PC-9 (cell line): Measurements from ENCODE around the gene SNAP23. TPM values are rescaled to one million over a fixed set of nuclear protein-coding genes. Genes with fewer than 3 reads are reported as not detected.

Source experiments
- BruUV-seq: library from RNA; stranded (reverse); fragments of 400-500 nt; replicated peaks from 2 replicates; lab custom pipeline; 2021; lab: Mats Ljungman, UMichigan
- CTCF ChIA-PET: fragments of 300-600 bp; sonication (Branson Sonifier 250); formaldehyde crosslinking; loops from one replicate; lab custom pipeline; 2022; ENCODE audit warnings: antibody characterized with exemption; lab: Charles Lee
- POLR2A ChIA-PET: fragments of 300-600 bp; sonication (Branson Sonifier 250); formaldehyde crosslinking; loops from one replicate; lab custom pipeline; 2022; ENCODE audit warnings: antibody characterized with exemption; ENCODE audit not compliant: unreplicated experiment; lab: Charles Lee
- DNase-seq, 2 experiments: peaks; one replicate each; pipeline versions ENCODE4 v3.0.0 to v3.0.0-alpha.2; 2015 to 2022; ENCODE audit warnings: mixed read lengths in 1 of 2
- H2AFZ ChIP-seq: fragments of 200-600 bp; sonication (generic); 2 replicates; pipeline ENCODE4 v1.8.1; 2017; ENCODE audit warnings: antibody characterized with exemption
- H3F3A ChIP-seq: fragments of 200-600 bp; sonication (generic); 2 replicates; pipeline ENCODE4 v1.8.1; 2017; ENCODE audit warnings: antibody characterized with exemption, mild to moderate bottlenecking, low read depth; ENCODE audit not compliant: insufficient read depth
- H3K27ac ChIP-seq: fragments of 200-600 bp; sonication (generic); 2 replicates; pipeline ENCODE4 v1.6.1; 2016; ENCODE audit warnings: mixed run types
- H3K27me3 ChIP-seq: fragments of 200-600 bp; sonication (generic); 2 replicates; pipeline ENCODE4 v1.6.1; 2016; ENCODE audit warnings: low read depth, mixed run types; ENCODE audit not compliant: insufficient read depth
- H3K36me3 ChIP-seq: fragments of 200-600 bp; sonication (generic); 2 replicates; pipeline ENCODE4 v1.6.1; 2016; ENCODE audit warnings: low read depth, mixed run types
- H3K4me1 ChIP-seq: fragments of 200-600 bp; sonication (generic); replicated peaks from 2 replicates; pipeline ENCODE4 v1.6.1; 2016; ENCODE audit warnings: mixed run types; ENCODE audit not compliant: insufficient read depth
- H3K4me2 ChIP-seq: fragments of 200-600 bp; sonication (generic); 2 replicates; pipeline ENCODE4 v1.6.1; 2017; ENCODE audit warnings: mixed run types
- H3K4me3 ChIP-seq: fragments of 200-600 bp; sonication (generic); 2 replicates; pipeline ENCODE4 v1.6.1; 2016; ENCODE audit warnings: mixed run types
- H3K79me2 ChIP-seq: fragments of 200-600 bp; sonication (generic); 2 replicates; pipeline ENCODE4 v1.6.1; 2017; ENCODE audit warnings: low read depth, mixed run types
- H3K9me2 ChIP-seq: fragments of 200-600 bp; sonication (generic); 2 replicates; pipeline ENCODE4 v1.8.1; 2017; ENCODE audit warnings: mild to moderate bottlenecking; ENCODE audit not compliant: insufficient read depth
- H3K9me3 ChIP-seq: fragments of 200-600 bp; sonication (generic); 2 replicates; pipeline ENCODE4 v1.8.1; 2016; ENCODE audit warnings: low read depth; ENCODE audit not compliant: insufficient read depth
- H4K20me1 ChIP-seq: fragments of 200-600 bp; sonication (generic); 2 replicates; pipeline ENCODE4 v1.8.1; 2017; ENCODE audit not compliant: insufficient read depth
- EZH2 ChIP-seq: fragments of 200-600 bp; sonication (generic); IDR thresholded peaks from 2 replicates; pipeline ENCODE4 v1.8.0; 2017; ENCODE audit warnings: antibody characterized with exemption, low read depth
- intact Hi-C: fragments of 100-400 bp; cut with micrococcal nuclease; formaldehyde crosslinking; loops from one replicate; pipeline ENCODE4 v1.10.0; 2022; ENCODE audit not compliant: unreplicated experiment
- total RNA-seq: library from RNA; stranded (reverse); gene quantifications from 2 replicates; pipeline ENCODE4 v1.2.3, GENCODE V29; 2021
- TF ChIP-seq, protein P1 (sequence below): fragments of 200-600 bp; sonication (generic); conservative IDR thresholded peaks from 2 replicates; pipeline ENCODE4 v1.6.1; 2017; ENCODE audit warnings: mixed run types, antibody characterized with exemption, mild to moderate bottlenecking, moderate library complexity

SNAP23 gene
- total RNA-seq, 1 experiment from 2014 or later = 65.8 TPM

DNA sequence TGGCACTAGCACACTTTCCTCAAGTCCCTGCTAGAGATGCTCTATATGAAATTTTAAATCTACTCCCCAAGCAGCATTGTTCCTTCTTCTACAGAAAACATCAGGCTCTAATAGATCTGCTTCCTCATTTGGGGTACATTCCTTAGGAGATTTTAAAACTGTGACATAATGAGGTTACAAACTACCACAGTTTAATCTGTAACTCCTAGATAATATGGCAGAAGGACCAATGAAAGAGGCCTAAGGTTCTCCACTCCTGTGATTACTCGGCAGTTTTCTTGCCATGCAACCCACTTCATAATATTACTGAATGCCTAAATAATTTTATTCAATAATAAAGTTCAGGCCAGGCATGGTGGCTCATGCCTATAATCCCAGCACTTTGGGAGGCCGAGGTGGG is 20.6 kb upstream of the SNAP23 start:
- Histone ChIP-seq H3K4me3 (no peak overlapping the region), H3K4me2 (no peak overlapping the region), H4K20me1 (no peaks in the 10 kb centered on the region), H3K4me1 (no peaks in the 10 kb centered on the region), H2AFZ (no peak overlapping the region), H3K9me2 (no peaks in the 10 kb centered on the region), H3K9me3 (no peaks in the 10 kb centered on the region), H3K27me3 (no peaks in the 10 kb centered on the region), H3K27ac (no peak overlapping the region), H3F3A (no peaks in the 10 kb centered on the region), H3K36me3 (0 out of 2 replicates have a peak, but pooled peaks cover 4% of the 10 kb centered on the region), H3K79me2 (no peaks in the 10 kb centered on the region)
- DNase-seq = no peak
- TF ChIP-seq, protein P1, sequence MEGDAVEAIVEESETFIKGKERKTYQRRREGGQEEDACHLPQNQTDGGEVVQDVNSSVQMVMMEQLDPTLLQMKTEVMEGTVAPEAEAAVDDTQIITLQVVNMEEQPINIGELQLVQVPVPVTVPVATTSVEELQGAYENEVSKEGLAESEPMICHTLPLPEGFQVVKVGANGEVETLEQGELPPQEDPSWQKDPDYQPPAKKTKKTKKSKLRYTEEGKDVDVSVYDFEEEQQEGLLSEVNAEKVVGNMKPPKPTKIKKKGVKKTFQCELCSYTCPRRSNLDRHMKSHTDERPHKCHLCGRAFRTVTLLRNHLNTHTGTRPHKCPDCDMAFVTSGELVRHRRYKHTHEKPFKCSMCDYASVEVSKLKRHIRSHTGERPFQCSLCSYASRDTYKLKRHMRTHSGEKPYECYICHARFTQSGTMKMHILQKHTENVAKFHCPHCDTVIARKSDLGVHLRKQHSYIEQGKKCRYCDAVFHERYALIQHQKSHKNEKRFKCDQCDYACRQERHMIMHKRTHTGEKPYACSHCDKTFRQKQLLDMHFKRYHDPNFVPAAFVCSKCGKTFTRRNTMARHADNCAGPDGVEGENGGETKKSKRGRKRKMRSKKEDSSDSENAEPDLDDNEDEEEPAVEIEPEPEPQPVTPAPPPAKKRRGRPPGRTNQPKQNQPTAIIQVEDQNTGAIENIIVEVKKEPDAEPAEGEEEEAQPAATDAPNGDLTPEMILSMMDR = no peak
- no peak for TF ChIP-seq EZH2
- CTCF ChIA-PET = no interaction called here
- intact Hi-C loops = loop anchor here (5.0 kb wide), 1 partner anchor 408 kb away; no protein-coding TSS in a partner anchor
- BruUV-seq = no TSS peak
- POLR2A ChIA-PET = no interaction called here

DNA sequence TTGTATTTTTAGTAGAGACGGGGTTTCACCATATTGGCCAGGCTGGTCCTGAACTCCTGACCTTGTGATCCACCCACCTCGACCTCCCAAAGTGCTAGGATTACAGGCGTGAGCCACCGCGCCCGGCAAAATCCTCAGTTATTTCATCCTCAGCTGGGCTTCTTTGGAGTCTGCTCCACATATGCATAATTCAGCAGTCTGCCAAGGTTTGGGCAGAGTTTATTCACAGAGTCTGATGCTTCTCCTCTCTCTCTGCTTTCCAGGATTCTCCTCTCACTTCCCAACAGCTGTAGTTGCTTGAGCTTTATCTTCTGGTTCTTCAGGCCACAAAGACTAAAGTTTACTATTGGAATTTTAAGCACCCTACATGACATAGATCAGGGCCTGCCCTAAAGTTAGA is 12.7 kb upstream of the SNAP23 start:
- no peak overlapping the region for H3K27ac ChIP-seq
- H3F3A ChIP-seq = no peaks in the 10 kb centered on the region
- ChIA-PET CTCF (no interaction called here), POLR2A (no interaction called here)
- no peaks in the 10 kb centered on the region; the same call in 1 of the 2 replicates for H3K79me2 ChIP-seq
- no peaks in the 10 kb centered on the region for H3K9me2 ChIP-seq
- H3K9me3 ChIP-seq = no peaks in the 10 kb centered on the region
- no peak overlapping the region for H2AFZ ChIP-seq
- H3K4me1 ChIP-seq = no peaks in the 10 kb centered on the region
- no peak overlapping the region for H3K4me3 ChIP-seq
- H3K36me3 ChIP-seq = no peaks in the 10 kb centered on the region
- no peaks in the 10 kb centered on the region; the same call in 1 of the 2 replicates for H4K20me1 ChIP-seq
- no peak overlapping the region for H3K4me2 ChIP-seq
- H3K27me3 ChIP-seq = no peaks in the 10 kb centered on the region
- BruUV-seq = no TSS peak
- intact Hi-C loops = no loop called here
- DNase-seq = no peak
- TF ChIP-seq, protein P1 = no peak
- no peak for TF ChIP-seq EZH2

GRCh38 chr15:42483677-42484076 is 11.8 kb upstream of the SNAP23 start:
- Histone ChIP-seq H3K79me2 (peaks cover 7% of the 10 kb centered on the region), H2AFZ (no peak overlapping the region), H3K9me2 (no peaks in the 10 kb centered on the region), H3K4me1 (no peaks in the 10 kb centered on the region), H3K4me2 (no peak overlapping the region), H3K27me3 (no peaks in the 10 kb centered on the region), H3F3A (no peaks in the 10 kb centered on the region), H3K36me3 (no peaks in the 10 kb centered on the region), H4K20me1 (no peaks in the 10 kb centered on the region; the same call in 1 of the 2 replicates), H3K27ac (no peak overlapping the region), H3K9me3 (no peaks in the 10 kb centered on the region), H3K4me3 (no peak overlapping the region)
- DNase-seq = peak in 1 of 2 experiments; percentile 19
- TF ChIP-seq, protein P1 = no peak
- TF ChIP-seq EZH2 = no peak
- intact Hi-C loops = no loop called here
- BruUV-seq = no TSS peak
- CTCF ChIA-PET = no interaction called here
- POLR2A ChIA-PET = no interaction called here
